Umbilical cord (tissue), 2 donors: Measurements from ENCODE around the gene FNBP1. TPM values are rescaled to one million over a fixed set of nuclear protein-coding genes. Genes with fewer than 3 reads are reported as not detected.
"Not testable (repeated sequence)": the region's sequence is repeated elsewhere in the genome, so short reads cannot be mapped to it uniquely, and the experiment has no call there.

Source experiments
- DNase-seq: peaks from one replicate; pipeline ENCODE4 v3.0.0-alpha.2; 2015; ENCODE audit warnings: low spot score
- total RNA-seq: library from RNA; depleted of rRNA; stranded (reverse); fragments of >200 nt; gene quantifications from one replicate; pipeline ENCODE4 v1.2.3, GENCODE V29; 2014; ENCODE audit warnings: low replicate concordance; ENCODE audit not compliant: insufficient read depth

Gene FNBP1
- total RNA-seq, 1 donor from 2014 or later: 88.1 TPM

DNA sequence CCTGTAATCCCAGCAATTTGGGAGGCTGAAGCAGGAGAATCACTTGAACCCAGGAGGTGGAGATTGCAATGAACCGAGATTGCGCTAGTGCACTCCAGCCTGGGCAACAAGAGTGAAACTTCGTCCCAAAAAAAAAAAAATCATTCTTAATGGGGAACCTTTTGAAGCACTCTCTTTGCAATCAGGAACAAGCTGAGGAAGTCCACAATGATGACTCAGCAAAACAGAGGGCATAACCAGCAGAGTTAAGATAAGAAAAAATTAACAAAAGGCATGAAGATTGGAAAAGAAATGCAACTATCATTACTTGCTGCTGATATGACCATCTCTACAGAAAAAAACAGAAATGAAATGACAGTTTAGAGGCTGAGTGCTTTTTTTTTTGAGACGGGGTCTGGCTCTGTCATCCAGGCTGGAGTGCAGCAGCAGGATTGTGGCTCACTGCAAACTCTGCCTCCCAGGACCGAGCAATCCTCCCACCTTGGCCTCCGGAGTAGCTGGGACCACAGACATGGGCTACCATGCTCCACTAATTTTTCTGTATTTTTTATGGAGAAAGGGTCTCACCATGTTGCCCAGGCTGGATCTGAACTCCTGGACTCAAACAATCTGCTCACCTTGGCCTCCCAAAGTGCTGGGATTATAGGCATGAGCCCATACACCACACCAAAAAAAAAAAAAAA lies 88.0 kb downstream of the FNBP1 start:
- DNase-seq: no peak

- no peak for DNase-seq
These were observed 89.3 kb downstream of the FNBP1 start for GRCh38 chr9:129953736-129954135.

- DNase-seq: no peak
These were observed 90.7 kb downstream of the FNBP1 start for GRCh38 chr9:129952337-129952736.

DNA sequence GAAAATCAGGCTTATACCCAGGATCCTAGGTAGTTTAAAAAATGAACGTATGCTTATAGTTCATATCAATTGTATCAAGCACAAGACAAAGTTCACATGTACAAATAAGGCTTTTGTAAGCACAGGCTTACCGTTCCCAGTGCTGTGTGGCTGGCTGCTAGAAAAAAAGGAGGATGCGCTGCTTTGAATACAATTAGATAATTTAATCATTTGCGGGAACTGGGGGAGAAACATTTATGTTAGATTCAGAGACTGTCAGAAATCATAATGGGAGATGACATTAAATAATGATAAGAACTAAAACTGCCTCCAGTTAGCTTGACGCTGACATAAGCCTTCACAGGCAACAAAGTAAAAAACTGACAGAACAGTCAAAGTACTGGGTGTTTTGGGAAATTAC lies 93.2 kb downstream of the FNBP1 start:
- no peak for DNase-seq

- not testable (repeated sequence) for DNase-seq
These were observed 94.4 kb downstream of the FNBP1 start for GRCh38 chr9:129948626-129949025.

DNA sequence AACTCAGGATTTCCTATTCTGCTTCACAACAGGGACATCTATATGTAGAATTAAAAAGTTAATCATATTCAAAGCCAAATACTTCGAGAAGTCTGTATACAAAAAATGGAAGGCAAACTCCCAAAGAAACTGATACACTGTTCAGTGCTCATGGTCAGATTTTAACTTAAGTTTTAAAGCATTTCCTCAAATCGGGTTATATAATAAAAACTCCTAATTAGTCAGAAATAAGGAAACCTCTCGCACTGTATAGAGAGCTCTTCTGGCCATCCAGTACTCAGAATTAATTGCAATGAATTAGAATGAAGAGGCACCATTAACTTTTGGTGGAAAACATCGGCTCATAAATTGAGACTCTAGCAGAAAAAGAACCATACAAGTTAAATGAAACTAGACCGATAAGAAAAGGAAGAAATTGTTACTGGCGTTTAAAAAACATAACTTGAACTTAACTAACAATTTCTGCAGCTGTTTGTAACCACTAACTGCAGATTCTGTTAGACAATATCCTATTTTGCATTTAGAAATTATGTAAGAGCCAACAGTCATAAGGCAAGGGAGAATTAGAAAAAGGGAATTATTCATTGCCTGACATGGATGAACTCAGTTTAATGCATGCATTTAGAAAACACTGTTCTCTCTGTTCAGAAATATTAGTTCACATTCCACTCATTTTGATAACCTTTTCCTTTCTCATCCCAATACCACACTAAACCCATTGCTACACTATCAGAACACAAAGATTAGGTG lies 96.6 kb downstream of the FNBP1 start:
- DNase-seq: no peak

DNA sequence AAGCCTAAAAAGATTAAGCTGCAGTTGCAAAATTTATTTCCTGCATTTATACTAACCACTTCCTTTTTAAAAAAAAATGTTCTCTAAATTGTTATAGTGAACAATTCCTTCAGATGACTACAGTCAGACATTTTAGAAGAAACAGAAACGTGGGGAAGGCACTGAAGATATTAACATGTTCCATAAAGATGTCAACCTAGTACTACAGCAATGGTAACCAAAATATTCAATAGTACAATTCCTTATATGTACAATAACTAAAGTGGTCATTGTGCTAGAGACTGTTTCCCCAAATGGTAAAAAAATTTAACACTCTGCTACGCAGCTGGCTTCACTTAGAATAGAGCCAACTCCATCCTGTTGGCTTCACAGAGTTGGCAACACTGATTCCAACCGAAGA lies 97.7 kb downstream of the FNBP1 start:
- no peak for DNase-seq

- DNase-seq: no peak
These were observed 98.4 kb downstream of the FNBP1 start for GRCh38 chr9:129944506-129945116.

DNA sequence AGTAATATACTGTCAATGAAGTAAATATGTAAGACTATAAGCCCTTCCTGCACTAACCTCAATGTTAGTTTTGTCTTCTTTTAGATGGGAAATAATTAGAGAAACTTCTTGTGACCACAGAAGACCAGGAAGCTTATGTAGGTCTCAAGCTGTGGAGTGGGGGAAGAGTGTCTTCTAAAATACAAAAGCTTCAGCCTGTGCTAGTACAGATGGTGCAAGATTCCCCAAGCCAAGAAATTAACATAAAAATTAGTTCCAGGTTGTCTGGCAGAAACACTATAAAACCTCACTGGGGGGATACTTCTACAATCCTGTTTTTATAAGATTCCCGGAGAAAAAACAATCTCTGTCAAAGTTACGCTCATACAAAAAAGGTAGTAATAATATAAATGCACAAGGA lies 103.6 kb downstream of the FNBP1 start:
- DNase-seq: no peak

DNA sequence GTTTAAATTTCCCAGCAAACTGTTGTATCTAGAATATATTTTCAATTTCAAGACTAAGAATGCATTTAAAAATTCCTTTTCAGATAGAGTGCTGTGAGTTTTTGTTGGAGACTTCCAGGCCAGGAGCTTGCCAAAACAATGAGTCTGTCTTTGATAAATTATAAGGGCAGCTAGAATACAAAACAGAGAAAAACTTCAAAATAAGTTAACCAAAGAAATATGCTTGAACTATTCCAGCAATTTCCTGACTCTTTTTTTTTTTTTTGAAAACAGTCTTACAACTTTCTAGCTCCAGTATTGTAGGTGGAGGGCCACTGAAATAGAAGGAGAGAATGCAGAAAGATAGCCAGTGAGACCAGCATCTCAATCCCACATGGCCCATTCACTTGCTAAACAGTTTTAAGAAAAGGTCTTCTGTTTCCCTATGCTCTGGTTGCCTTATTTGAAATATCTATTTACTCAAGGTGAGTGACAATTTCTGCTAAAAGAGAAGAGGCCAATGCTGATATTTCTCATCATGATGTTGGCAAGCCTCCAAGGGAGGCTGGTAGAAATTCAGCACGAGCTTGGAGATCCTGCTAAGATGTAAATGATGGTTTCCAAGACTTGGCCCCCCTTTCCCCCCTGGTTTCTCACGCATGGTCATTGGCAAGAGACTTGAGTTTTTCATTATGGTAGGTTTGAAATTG lies 104.6 kb downstream of the FNBP1 start:
- peak; percentile 36 for DNase-seq

DNA sequence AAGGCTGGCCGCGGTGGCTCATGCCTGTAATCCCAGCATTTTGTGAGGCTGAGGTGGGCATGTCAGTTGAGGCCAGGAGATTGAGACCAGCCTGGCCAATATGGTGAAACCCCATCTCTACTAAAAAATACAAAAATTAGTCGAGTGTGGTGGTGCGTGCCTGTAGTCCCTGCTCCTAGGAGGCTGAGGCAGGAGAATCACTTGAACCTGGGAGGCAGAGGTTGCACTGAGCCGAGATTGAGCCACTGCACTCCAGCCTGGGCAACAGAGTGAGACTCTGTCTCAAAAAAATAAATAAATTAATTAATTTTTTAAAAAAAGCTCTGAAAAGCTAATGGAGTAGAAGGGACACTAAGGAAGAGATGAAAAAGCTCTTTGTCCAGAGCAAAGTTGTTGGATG lies 105.1 kb downstream of the FNBP1 start:
- not testable (repeated sequence) for DNase-seq

- DNase-seq: no peak
These were observed 106.8 kb downstream of the FNBP1 start for GRCh38 chr9:129936222-129936621.

DNA sequence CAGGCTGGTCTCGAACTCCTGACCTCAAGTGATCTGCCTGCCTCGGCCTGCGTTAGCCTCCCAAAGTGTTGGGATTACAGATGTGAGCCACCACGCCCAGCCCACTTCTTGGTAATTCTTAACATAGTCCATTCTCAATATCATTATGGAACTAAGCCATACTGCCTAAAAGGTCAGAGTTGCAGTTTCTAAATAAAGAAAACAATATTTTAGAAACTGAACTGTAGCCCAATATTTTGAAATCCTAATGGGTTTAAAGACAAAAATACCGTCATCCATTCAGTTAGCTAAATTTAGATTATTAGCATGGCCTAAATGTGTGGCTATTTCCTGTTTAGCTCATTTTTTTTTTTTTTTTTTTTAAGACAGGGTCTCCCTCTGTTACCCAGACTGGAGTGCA lies 108.2 kb downstream of the FNBP1 start:
- no peak for DNase-seq

DNA sequence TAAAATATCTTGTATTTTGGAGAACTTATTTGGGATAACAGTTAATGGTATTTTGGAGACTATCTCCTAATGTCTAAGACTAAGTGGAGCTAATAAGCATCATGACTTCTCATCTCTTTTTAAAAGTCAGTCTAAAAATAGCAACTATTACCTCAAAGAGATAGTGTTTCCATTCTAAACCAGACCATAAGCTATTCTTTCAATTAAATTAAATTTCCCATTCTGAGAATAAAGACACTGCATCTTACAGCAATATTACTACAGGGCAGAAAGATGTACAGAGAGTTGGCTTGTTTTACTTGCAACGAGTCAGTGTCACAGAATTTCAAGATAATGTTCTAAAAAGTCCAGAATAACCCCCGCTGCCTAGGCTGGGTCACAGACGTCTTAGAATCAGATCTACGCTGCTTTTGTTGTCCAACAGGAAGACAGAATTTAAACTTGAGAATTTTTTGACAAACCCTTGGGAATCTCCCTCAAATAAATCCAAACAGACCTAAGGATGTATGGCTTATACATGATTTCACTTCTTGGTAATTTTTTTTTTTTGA lies 108.9 kb downstream of the FNBP1 start:
- DNase-seq: no peak

DNA sequence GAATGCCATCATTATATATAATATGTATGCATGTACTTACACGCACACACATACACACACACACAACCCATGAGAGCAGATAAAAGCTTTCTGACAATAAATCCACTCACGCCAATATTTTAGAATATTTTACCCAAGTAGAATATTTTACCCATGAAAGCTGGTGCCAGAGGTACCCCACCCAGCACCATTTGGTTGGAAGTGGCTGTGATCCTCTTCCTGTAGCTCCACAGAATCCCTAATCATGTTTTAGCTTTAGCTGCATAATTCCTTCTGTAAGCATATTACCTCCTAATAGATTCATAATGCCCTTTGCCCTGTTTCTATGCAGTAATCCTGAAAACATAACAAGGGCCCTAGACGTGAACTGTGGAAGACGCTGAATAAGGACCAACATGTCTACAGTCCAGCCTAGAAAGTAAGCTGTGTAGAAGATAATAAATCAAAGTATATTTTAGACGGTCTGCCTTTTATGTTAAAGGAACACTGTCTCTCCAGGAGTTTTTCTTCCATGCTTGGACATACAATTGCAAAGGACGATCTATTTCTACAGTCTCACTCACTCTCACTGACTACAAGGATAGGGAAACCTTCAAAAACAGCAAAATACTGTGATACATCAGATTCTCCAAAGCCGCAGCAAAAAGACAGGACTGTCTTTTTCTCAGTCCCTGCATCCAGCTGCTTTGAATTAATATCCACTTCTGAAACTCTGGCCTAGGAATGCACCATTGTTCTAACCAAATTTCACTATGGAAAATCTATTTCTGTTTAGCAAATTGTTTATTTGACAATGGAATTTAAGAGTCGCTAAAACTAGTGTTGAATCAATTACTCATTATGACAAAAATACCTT lies 109.6 kb downstream of the FNBP1 start:
- no peak for DNase-seq

GRCh38 chr9:129932303-129933151 lies 110.5 kb downstream of the FNBP1 start:
- DNase-seq: no peak

GRCh38 chr9:129930743-129931142 lies 112.2 kb downstream of the FNBP1 start:
- DNase-seq: no peak

DNA sequence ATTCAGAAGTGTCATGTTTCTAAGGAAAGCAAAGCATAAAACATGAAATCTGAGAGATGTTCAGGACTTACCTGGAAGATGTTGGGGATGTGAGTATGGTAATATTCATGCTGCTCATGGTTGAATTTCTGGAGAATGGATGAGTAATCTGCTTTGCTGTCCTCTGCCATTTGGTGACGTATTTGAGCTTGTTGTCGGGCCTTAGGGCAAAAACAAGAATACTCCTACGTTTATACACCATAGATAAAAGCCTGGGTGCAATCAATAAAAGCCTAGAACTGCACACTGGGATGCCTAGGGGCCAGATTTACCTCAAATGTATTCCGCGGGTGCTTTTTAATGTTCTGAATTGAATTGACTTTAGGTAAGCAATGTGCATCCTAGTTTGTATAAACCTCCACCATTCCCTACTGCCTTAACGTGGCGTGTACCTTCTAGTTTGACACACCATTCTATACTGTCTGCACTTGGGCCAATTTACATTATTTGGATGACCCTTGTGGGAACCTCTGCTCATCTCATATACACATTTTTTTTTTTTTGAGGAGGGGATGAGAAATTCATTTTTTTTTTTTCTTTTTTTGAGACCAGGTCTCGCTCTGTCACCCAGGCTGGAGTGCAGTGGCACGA lies 113.4 kb downstream of the FNBP1 start:
- DNase-seq: no peak

- DNase-seq: no peak
These were observed 119.4 kb downstream of the FNBP1 start for GRCh38 chr9:129923589-129923988.

- DNase-seq: no peak
These were observed 121.1 kb downstream of the FNBP1 start for GRCh38 chr9:129921905-129922304.
